ENCODE results near the gene DAGLA.

DAGLA gene

DNA sequence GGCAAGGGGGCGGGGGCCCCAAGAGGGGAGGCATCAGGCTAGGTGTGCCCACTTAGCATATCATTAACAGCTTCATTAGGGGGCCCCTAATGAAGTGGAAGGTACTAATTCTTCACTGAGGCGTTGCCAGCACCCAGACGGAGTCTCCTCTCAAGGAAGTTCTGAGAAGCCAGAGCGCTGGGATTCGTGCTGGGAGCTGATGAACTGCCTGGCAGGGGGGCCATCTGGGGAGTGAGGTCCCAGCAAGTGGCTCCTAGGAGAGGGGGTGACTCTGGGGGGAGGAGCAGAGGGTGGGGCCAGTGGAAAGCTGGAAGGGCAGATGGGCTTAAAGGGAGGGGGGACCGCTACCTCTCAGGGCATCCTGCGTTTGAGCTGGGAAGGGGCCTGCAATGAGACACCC is 29.8 kb downstream of the DAGLA start:
- DNase-seq (ENCODE audit: low read depth): no peak

DNA sequence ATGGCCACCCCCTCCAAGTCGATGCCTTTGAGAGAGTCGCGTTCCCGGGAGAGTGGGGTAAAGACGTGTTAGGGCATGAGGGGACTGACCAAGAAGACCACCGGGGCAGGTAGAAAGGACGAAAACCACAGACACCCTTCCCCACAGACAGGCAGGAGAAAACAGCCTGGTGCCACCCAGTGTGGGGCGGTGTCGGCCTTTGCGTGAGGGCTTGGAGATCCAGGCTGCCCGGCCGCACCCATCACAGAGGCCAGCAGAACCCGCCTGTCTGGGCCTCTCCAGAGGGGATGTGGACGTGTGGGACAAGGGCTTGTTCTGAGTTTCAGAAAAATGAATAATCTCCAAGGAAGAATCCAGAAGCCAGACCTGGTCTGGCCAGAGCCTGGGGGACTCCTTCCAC is 30.8 kb downstream of the DAGLA start:
- DNase-seq (ENCODE audit: low read depth): no peak

DNA sequence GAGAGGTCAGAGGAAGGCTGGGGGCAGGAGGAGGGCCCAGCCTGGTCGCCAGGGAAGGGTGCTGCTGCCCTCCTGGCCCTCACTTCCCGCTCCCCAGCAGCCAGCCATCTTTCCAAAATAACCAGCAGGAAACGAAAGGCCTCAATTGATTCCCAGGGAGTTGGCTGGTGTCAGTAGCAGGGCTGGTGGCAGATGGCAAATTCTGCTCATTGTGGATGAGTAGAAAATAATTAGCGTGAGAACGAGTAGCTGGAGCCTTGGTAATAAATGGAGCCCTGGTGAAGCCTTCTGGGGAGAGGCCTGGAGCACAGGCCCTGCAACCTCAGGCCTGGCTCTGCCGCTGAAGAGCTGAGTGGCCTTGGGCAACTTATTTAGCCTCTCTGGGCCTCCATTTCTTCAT is 31.3 kb downstream of the DAGLA start:
- no peak for DNase-seq (ENCODE audit: low read depth)

DNA sequence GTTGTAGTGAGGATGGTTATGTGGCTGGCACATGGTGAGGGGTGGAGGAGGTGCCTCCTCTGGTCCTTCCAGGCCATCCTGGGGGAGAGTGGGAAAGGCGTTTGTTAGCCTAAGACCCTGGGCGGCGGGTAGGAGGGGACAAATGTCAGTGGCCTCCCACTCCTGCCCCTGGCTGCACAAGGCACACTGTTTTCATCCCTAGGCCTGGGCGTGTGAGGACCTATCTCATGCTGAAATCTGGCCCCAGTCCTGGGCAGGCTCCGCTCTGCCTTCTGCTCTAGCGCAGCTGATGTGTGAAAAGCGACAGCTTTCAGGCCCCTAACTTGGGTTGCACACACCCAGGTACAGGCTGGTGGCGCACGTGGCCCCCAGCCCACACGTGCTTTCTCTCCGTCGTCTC is 32.1 kb downstream of the DAGLA start:
- no peak for DNase-seq (ENCODE audit: low read depth)

DNA sequence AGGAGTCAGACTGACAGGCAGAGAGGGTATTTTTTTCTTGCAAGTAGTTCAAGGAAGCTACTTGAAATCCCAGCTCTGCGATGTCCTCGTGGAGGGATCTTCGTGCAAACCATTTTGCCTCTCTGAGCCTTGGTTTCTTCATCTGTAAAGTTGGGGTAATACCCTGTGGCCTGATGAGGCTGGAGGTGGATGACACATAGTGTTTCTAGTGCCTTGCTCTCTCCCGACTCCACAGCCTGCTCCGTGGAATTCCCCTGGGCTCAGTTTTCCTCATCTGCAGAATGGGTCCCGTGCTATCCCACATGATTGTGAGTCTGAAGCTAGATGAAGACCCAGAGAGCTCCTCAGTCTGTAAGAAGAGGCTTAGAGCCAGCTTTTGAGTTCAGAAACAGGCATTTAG is 32.7 kb downstream of the DAGLA start:
- DNase-seq (ENCODE audit: low read depth): no peak

DNA sequence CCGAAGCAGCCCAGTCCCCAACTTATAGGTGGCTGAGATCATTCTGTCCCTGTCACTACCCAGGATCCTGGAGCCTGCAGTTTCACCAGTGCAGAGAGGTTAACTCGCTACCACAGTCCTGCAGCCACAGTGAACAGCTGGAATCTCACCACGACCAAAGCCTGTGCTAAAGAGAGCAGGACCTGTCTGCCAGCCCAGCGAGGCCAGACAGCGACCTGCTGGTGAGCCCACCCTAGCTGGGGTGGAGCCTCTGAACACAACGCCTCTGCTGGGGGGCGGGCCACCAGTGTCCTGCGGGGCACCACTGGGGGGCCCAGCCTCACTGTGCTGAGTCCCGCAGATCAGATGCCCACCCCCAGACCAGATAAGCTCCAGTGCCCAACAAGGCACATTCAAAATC is 33.3 kb downstream of the DAGLA start:
- no peak for DNase-seq (ENCODE audit: low read depth)

DNA sequence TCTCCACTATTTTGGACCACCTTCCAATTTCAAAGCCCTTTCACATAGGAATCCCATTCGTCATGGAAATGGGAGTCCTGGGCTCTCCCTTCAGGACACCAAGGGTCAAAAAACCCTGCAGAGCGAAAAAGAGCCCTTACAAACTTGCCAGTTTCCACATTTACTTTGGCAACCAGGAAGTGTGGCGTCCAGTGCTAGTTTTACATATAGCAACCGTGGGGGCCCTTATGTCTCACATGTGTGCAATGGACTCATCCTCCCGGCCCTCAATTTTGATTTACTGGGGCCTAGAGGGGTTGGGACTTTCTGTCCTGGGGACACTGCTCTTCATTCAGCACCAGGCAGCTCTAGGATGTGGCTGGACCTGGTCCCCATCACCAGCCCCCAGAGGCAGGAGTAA is 33.7 kb downstream of the DAGLA start:
- no peak for DNase-seq (ENCODE audit: low read depth)

DNA sequence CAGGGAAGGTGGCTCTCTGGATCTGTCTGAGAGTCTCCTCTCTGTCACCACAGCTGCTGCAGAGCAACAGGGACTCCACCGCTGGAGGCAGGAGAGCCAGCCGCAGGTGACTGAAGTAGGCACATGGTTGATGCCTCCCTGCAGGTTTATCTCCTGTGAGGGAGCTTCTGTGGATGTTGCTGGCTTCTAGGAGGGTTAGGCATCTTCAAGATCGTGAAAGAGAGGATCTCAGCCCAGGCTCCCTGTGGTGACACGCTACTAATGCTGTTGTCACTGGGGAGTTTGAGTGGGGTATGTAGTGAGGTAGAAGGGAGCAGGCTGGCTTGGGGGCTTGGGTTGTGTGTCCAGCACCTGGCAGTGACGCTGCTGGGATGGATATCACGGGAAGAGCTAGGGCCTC is 34.1 kb downstream of the DAGLA start:
- DNase-seq (ENCODE audit: low read depth): no peak

DNA sequence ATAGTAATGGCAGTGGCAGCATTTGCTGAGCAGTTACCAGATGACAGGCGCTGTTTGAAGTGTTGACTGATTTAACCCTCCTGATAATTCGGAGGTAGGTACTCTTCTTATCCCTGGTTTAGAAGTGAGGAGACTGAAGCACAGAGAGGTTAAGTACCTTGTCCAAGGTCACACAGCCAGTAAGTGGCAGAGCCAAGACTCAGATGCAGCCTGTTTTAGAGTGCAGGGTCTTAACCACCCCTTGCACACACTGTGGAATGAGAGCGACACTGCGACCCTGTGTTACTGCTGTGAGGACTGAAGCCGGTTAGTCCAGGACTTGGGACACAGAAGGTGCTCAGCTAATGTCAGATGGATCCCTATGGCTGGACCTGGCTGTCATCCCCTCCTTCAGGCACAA is 34.7 kb downstream of the DAGLA start:
- no peak for DNase-seq (ENCODE audit: low read depth)

DNA sequence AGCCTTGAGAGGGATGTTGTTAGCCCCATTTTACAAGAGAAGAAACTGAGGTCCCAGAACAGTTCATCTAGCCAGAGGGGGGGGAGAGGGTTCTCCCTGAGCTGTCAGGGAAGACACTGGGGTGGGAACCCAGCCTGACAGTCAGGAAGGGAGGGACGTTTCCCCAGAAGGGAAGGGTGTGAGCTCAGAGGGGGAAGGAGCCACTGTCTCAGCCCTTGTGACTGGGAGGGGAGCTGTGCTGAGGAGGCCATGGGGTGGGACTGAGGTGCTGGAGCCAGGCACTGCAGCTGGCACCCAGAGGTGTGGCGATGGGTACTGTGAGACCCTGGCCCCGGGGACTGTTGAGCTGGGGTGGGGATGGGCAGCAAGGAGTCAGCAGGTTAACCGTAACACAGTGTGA is 35.7 kb downstream of the DAGLA start:
- no peak for DNase-seq (ENCODE audit: low read depth)

DNA sequence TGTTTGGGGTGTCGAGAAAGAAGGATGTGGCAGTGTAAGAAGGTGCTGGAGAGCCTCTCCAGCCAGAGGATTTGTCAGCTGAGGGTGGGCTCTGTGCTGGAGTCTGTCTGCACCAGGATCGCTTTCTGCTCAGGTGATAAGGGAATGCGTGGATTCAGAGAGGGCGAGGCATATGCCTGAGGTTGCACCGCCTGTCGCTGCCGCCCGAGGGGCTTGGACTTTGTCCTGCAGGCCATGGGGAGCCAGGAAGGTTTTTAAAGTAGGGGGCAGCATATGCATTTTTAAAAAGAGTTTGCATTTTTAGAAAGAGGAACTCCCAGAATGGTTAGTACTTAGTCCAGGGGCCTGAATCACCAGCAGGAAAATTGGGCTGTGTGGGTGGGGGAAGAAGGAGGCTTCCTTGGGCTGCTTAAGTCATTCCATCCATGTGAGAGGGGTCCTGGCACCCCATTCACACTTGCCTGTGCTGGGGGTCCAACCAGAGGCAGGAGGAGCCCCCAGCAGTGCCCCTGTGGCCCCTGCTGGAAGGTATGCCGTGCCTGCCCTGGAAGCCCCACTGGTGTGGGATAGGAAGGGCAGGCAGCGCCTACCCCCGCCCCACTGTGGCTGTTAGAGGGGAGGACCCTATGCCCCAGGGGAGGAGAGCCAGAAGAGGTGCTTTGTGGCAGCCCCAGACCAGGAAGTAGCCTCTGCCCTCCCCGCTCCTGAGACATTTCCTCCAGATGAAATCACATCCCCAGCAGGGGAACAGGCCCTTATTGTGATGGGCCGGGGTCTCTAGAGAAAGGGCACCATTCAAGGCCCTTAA is 36.5 kb downstream of the DAGLA start:
- no peak for DNase-seq (ENCODE audit: low read depth)

DNA sequence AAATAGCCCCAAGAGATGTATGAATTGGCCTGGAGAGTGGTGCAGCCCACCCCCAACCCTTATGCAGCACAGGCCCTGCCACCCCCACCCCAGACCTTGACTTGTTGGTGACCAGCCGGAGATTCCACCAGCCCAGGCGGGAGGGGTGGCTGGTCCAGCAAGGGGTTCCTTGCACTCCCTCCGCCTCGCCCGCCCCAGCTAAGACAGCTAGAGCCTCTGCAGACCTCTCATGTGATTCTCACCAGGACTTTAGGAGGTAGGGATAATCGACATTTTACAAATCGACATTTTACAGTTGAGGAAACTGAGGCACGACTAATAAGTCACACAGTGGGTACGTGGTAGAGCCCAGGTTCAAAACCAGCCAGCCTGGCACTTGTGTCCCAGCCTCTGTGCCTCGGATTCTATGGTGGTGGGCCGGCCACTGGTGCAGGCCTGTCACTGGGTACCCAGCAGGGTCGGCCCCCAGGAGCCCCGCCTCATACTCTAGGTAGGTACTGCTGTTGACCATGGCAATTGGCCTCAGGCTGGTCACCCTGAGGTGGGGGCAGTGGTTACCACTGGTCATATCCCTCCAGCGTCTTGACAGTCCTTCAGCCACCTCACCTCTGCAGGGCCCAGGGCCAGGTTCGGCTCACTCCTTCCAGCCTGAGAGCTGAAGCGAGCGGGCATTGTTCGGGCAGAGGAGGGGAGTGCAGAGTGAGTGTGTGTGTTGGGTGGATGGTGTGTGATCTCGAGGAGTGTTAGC is 37.3 kb downstream of the DAGLA start:
- DNase-seq (ENCODE audit: low read depth): no peak

DNA sequence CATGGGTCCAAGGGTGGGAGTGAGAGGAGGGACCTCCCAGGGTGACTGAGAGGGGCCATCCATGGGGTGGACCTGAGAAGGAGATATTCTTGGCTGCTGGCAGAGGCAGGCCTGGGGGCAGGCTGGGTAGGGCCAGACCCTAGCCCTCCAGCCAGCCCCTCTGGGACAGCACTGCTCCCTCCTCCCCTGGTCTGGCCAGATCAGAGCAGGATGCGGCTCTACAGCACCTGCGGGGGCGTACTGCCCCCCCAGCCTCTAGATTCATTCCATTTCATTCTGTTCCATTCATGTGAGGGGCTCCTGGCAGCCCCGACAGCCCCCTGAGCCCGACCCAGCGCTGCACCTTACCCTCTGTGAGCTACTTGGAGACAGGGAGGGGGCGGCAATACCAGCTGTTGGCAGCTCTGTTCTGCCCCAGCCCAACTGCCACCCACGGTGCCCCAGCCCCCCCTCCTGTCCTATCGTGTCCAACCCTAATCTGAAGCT is 37.9 kb downstream of the DAGLA start:
- DNase-seq (ENCODE audit: low read depth): no peak

DNA sequence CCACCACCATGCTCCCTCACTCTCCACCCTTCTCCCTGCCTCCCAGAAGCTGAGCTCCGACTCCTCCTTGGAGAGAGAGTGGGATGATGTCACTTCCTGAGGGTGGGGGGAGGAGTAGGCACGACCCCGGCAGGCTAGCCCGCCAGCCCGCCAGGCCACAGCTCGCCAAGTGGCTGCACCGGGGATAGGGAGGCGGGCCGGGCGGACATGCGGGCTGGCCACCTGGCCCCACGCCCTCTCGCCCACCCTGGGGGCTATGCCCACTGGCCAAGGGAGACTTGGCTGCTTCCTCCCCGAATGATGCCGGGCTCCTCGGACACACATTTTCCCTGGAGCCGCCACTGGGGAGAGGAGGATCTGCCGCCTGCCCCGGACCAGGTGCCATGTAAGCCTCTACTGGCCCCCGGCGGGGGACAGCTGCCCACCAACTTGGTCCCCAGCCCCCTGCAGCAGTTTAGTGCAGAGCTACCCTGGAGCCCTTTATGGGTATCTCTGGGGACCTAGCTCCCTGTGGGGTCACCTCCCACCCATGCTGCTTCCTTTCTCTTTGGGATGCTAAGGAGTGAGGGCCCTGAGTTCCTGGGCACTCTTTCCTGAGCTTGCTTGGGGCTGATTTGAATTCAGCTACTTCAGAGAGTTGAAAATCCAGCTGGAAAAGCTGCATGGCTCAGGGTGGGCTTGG is 38.6 kb downstream of the DAGLA start:
- DNase-seq (ENCODE audit: low read depth): no peak

DNA sequence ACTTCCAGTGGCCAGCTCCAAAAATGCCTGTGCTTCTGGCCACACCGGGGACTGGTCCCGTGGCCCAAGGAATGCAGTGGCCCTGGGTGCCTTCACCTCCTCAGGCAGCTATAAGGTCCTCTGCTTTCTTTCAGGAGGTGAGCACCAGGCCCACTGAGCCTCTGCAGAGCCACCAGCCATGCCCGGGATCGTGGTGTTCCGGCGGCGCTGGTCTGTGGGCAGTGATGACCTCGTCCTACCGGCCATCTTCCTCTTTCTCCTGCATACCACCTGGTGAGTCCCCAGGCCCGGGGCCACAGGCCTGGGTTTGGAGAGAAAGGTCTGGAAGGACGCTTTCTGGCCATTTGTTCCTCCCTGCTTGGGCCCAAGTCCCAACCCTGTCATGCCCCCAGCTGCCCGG is 39.8 kb downstream of the DAGLA start:
- DNase-seq (ENCODE audit: low read depth): no peak

DNA sequence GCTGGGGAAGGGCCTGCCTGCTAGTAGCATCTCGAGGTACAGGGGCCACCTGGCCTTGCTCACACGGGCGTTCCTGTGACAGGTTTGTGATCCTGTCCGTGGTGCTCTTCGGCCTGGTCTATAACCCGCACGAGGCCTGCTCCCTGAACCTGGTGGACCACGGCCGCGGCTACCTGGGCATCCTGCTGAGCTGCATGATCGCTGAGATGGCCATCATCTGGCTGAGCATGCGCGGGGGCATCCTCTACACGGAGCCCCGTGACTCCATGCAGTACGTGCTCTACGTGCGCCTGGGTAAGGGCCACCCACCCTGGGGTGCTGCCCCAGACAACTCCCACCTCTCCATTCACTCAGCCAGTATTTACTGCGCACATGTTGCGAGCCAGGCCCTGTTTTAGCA is 40.4 kb downstream of the DAGLA start:
- no peak for DNase-seq (ENCODE audit: low read depth)

DNA sequence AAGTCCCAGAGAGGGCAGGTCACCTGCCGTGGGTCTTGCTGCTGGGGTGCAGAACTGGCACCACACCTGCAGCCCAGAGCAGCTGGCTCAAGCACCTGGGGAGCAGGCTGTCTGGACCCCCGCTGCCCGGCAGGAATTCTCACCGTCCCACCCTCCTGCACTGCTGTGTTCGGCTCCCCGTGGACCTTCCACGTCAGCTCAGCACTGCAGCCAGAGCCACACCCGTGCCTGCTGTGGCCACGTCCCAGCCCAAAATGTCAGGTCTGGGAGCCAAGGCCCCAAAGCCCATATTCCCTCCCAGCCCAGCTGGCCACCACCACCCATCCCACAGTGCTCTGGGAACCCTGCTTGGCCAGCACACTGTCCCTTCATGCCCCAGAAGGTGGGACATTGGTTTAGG is 44.2 kb downstream of the DAGLA start:
- no peak for DNase-seq (ENCODE audit: low read depth)

DNA sequence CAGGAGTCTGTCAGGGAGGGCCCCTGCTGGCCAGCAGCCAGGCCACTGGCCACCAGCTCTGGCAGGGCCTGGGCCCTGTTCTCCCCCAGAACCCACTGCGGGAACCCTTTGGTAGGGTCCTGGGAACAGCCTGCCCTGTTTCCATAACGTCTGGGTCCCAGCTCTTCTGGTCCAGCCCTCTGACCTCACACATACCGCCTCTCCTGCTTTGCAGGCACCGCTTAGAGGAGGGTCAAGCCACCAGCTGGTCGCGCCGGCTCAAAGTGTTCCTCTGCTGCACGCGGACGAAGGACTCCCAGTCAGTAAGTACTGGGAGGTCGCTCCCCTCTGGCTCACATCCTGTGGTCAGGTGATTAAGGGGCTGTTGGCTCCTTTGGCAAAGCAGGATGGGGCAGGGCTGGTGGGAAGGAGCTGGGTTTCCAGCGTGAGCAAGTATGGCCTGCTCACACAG is 45.6 kb downstream of the DAGLA start:
- no peak for DNase-seq (ENCODE audit: low read depth)

DNA sequence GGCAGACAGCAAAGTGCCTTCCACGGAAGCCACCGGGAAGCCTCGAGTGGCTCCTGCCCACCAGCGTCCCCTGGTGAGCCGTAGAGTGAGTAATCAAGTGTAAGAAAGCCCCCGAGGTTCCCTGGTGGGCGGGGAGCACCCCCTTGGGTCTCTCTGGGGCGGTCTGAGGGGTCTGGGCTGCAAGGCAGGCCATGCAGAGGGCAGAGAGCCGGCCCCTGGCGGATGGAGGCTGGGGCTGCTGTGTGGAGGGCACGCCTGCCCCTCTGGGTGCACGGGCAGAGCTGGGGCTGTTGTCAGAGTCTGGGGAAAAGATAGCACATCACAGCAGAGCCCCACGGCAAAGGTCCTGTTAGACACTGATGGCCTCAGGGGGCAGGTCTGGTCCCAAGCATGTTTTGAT is 46.6 kb downstream of the DAGLA start:
- DNase-seq (ENCODE audit: low read depth): no peak

DNA sequence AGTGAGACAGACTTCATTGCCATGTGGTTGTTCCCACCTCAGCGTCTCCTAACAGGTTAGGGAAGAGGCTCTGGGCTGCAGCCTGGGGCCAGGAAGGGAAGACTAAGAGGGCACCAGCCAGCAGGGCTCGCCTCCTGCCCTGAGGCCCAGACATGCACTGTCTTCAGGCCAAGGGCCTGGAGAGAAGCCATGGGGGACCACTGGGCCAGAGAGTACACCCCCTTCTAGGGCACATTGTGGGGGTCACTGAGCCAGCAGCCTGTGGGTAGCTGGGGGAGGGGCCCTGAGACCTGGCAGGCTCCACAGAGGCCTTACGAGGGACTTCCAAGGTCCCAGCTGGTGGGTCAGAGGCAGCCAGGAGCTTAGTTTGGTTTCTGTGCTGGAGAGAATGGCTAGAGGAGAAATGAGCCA is 47.2 kb downstream of the DAGLA start:
- no peak for DNase-seq (ENCODE audit: low read depth)

DNA sequence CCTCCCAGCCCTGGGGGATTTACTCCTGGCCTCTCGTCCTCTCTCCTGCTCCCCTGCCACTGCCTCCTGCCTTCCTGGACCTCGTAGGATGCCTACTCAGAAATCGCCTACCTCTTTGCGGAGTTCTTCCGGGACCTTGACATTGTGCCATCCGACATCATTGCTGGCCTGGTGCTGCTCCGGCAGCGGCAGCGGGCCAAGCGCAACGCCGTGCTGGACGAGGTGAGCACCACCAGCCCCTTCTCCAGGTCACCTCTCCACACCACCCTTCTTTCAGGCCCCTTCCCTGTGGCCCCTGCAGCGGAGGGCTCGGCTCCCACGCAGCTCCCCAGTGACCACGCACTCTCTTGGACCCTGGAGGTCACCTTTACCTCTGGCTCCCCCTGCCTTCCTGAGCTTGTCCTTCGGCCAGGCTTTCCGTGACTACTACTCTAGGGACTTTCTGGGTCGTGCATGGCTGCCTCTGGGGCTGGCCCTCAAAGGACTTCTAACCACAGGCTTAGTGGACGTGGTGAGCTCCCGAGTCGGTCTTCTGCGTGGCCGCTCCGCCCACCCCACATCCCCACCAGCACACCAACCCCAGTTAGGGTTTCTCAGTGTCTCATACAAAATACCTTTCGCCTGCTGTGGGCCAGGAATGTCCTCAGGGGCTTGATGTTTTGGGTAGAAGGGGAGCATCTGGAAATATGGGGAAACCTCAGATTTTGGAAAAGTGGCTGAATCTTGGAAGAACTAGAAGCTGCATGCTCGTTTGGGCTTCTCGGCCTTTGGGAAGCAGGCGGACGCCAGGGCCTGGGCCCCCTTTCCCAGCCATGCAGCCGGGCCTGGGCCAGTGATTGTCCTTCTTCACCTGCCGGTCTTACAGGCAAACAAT is 48.1 kb downstream of the DAGLA start:
- no peak for DNase-seq (ENCODE audit: low read depth)

DNA sequence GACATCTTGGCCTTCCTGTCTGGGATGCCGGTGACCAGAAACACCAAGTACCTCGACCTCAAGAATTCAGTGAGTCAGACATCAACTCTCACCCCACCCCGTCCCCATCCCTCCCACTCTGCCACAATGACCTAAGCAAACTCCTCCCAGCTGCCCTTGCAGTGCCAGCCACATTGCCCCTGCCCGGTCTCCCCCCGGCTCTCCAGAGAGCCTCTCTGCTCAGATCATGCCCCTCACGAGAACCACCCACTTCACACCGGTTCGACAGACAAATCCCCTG is 48.7 kb downstream of the DAGLA start:
- DNase-seq (ENCODE audit: low read depth): no peak
